Activated CD8-positive, alpha-beta memory T cell treated with anti-CD3 and anti-CD28 coated beads for 1 hour (primary cell): Measurements from ENCODE around the gene TUBG1.
"Not testable (repeated sequence)": the region's sequence is repeated elsewhere in the genome, so short reads cannot be mapped to it uniquely, and the experiment has no call there.

ENCODE experiments used
- DNase-seq, 2 donors: peaks; one replicate each; pipeline ENCODE4 v3.0.0-alpha.2; 2020; ENCODE audit warnings: low read depth in 1 of 2; ENCODE audit errors: extremely low read depth in 1 of 2

Gene TUBG1

DNA sequence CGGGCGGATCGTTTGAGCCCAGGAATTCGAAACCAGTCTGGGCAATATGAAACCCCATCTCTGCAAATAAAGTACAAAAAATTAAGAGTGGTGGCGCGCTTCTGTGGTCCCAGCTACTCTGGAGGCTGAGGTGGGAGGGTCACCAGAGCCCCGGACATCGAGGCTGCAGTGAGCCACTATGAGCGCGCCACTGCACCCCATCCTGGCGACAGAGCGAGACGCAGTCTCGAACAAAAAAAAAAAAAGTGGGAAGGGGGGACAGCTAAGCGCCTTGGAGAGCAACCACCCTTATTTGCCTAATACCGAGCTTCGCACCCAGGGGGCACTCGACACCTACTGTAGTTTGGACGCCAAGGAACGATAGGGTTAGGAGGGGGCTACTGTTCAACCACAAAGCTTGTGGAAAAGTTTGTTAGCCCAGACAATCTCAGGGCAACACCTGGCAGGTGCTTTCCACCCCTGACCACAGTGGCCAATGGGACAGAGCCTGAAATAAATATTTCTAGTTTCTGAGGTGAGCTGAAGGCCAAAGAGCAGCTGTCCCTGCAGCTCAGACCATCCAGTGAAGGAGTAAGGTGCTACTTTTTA is 31.1 kb upstream of the TUBG1 start:
- peak in 1 of 2 donors; percentile 48 for DNase-seq

DNA sequence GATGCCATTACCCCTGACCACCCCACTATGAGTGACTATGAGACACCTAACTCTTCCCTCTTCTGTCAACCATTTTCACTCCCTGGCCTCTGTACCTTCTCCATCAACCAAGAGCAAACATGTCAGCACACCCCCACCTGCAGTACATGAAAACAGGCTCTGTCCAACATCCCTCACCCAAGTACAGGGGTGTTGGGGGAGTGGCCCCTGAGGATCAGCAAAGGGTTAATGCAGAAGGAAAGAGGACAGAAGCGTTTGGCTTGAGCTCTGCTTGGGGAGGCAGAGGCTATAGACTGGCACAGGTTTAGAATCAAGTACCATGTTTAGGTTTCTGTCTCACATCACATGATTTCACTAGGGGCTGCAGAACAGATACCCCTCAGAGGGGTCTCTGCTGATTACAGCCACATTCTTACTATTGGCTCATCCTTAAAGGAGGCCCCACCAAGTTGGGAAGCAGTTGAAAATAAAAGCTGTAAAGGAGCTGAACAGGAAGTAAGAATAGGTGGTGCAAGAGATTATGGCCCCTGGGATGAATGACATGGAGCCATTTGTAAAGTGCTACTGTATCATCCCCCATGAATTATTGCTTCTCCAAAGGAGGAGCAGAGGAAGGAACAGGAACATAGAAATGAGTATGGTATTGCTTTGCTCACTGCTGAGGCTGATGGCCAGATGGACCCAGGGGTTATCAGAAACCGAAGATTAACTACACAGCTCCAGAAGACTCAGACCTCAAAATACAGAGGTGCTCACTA is 29.5 kb upstream of the TUBG1 start:
- DNase-seq = no peak

DNA sequence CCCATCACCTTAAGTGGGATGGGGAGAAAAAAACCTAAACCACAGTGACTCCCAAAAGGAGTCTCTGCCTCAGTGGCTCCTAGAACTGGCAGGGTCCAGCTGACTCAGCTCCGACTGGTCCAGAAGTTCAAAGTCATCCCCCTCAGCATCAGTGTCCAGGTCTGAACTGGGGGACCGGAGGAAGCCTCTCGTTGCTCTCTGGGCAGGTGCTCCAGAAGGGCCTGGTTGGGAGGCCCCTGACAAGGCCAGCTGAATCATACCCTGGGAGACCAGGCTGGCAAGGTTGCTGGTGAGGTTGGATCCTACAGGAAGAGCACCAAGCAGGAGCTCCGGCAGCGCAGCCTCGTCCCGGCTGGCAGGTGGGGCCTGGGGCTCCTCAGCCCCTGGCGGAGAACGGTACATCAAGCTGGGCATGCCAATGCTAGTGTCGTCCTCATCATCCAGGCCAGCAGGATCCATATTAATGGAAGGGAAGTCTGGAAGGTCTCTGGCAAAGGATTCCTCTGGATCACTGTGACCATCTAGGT is 27.7 kb upstream of the TUBG1 start:
- no peak for DNase-seq

DNA sequence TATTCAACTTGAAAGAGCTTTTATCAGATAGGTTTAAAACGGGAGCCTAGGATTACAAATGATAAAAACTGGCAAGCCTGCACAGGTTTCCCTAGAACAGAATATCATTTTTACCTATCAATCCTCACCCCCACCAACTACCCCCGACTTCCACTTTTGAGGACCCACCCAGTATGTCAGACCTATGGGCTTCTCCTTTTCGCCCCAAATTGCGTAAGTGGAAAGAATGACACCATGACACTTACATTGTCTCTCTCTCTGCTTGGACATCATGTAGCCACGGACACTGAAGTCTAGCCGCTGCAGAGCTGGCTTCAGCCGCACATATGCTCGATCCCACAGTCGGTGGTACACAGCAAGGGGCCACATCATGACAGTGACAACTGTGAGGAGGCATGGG is 24.6 kb upstream of the TUBG1 start:
- DNase-seq = no peak

DNA sequence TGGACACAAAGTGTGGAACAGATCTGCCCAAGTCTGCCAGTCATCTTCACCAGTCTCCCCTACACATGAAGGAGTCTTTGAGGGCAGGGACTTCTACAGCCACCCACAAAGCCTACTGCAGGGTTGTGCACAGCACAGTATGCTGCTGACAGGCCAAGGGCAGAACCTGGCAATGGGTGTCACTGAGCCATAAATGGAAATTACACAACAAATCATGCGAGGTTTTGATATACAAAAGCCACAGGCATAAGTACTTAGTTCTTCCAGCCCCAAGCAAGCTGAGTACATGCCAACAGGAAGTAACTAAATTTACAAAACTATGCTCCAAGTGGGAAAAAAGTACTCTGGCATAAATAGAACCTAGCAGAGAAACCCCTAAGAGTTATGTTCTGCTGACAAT is 24.1 kb upstream of the TUBG1 start:
- no peak for DNase-seq

DNA sequence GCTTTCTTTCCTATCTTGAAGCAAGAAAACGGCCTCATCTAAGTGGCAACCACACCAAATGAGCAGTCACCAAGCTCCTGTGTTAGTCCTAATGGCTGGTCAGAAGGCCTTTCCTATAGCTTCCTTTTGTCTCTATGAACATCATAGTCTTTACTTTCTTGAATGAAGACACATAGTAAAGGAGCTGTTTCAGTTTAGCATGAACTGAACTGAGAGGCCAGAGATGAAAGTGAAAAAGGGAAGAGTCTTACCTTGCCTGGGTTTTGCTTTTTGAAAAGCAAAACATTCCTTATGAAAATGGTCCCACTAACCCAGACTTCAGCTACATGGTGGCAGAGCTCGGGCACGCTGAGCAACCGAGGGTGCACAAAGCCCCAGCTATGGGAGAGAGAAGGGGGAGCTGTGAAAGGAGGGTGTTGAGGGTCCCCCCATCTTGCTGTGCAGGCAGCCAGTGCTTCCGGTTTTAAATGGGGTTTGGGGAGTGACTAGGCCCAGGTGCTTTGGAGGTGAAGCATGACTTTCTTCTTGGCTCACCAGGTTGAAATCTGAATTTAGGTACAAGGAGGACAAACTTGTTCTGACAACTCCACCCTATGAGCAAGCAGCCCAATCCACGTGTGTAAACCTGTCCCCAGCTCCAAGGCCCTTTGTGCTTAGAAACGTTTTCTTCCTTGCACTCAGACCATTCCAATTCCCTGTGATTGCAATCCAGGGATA is 22.8 kb upstream of the TUBG1 start:
- no peak for DNase-seq

DNA sequence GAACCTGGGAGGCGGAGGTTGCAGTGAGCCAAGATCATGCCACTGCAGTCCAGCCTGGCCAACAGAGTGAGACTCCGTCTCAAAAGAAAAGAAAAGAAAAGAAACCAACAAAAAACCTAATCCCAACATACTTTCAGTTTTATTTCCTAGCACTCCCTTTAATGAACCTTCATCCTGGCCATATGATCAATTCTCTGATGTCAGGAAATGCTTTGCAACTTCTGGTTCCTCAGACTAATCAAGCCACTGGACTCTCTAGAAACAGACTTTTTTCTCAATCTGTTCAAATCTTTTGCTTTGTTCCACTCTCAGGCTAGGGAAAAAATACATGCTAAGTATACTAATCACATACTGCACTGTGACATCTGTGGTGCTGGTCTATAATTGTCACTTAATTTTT is 18.6 kb upstream of the TUBG1 start:
- DNase-seq = no peak

DNA sequence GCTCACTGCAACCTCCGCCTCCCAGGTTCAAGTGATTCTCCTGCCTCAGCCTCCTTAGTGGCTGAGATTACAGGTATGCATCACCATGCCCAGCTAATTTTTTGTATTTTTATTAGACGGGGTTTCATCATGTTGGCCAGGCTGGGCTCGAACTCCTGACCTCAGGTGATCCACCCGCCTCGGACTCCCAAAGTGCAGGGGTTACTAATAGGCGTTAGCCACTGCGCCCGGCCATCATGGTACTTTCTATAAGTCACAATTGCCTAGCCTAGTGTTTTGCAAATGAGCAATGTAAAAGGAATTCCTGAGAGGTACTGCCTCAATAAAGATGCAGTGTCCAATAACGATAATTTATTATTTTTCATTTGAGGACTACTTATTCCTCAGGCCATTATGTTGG is 18.1 kb upstream of the TUBG1 start:
- no peak for DNase-seq

DNA sequence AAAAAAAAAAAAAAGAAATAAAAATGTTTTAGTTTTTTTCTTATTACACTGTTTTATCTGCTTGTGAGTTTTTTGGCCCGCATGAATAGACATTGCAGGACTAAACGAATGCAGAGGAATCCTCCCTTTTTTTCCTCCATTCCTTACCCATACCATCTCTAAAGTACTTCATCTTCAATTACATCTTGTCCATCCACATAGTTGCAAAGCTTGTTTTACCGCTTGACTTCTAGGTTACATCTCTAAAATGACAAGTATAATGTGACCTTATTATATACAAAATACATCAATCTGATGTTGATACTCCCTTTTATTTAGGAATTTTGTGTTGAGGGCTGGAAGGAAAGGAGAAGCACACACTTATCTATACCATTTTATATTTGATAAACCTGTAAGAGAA is 13.1 kb upstream of the TUBG1 start:
- DNase-seq = no peak

DNA sequence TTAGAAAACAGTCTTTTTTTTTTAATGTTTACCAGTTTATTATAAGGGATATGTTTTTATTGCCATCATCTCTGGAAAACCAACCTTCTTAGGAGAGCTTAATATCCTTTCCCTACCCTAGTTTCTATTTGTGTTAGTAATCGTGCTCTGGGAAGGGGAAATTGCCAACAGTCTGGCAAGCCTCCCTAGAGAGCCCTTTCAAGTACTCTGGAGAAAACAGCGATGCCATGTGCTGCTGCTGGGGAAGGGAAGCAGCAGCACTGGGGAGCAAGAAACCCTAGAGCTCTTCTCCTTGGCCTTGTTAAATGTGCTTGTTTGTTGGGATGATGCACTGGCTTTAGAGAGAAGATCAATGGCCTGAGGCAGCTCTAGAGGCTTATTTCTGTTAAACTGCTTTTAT is 10.6 kb upstream of the TUBG1 start:
- no peak for DNase-seq

DNA sequence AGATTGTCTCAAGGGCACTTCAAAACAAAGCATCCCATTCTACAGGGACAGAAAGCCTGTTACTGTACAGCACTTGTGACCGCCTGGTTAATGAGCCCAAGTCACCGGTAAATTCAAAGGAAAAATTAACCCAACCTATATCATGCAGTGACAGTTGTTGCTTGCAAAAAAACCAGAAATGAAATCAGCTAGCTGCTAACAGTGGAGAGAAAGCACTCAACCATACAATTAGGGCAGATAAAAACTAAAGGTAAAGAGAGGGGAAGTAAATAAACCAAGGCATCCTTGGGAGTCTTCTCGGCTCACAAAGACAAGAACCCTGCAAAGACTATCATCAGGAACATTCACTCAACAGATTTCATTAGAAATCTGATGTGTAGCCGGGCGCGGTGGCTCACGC is 6.2 kb upstream of the TUBG1 start:
- no peak for DNase-seq

DNA sequence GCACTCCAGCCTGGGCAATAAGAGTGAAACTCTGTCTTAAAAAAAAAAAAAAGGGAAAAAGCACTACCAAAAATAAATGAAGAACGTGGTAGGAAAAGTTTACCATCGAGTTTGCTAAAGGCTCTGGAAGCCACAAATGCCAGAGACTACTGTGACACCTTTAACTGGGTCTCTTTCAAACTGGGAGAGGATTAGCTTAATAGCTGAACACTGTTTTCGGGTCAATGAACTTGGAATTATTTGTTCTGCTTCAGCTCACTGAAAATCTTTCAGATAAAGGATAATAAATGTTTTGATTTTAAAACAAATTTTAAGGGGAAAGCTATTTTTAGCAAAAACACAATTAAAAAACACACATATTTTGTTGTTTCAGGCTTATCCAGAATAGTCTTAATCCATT is 1.7 kb upstream of the TUBG1 start:
- no peak for DNase-seq

DNA sequence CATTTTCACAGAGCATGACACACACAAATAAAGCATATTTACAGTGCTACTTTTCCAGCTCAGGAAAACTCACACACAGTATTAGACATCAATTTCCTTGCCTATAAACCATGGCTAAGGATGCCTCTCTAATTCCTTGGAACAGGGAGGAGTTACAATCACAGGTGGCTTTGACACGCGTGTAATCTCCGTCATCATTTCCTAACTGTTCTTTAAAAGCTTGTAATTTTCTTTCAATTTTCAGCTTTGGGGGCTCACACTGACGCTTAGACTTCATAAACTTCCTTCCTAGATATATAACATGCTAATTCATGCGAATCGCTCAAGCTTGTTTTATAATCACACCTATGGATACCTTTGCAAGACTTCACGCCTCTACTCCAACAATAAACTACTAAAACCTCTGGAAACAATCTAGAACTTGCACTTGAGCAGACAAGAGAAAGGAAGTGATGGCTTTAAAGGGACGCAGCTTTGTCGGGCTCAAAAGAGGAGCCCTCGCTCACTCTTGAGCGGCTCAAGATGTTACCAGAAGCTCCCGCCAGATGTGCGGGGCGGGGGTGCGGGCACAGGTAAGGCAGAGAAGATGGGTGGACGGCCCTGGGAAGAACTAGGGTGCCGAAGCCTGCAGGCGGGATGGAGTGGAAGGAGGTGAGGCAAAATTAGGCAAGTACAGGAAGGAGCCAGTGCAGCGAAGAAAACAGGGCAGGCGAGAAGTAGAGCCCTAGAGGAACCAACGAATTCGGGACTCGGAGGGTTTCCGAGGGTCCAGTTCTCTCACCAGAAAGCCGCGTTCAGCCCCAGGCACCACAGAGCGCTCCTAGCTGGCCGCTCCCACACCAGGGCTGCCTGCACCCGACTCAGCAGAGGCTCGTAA is 940 bp upstream of the TUBG1 start:
- DNase-seq = peak in 1 of 2 donors; percentile 1

DNA sequence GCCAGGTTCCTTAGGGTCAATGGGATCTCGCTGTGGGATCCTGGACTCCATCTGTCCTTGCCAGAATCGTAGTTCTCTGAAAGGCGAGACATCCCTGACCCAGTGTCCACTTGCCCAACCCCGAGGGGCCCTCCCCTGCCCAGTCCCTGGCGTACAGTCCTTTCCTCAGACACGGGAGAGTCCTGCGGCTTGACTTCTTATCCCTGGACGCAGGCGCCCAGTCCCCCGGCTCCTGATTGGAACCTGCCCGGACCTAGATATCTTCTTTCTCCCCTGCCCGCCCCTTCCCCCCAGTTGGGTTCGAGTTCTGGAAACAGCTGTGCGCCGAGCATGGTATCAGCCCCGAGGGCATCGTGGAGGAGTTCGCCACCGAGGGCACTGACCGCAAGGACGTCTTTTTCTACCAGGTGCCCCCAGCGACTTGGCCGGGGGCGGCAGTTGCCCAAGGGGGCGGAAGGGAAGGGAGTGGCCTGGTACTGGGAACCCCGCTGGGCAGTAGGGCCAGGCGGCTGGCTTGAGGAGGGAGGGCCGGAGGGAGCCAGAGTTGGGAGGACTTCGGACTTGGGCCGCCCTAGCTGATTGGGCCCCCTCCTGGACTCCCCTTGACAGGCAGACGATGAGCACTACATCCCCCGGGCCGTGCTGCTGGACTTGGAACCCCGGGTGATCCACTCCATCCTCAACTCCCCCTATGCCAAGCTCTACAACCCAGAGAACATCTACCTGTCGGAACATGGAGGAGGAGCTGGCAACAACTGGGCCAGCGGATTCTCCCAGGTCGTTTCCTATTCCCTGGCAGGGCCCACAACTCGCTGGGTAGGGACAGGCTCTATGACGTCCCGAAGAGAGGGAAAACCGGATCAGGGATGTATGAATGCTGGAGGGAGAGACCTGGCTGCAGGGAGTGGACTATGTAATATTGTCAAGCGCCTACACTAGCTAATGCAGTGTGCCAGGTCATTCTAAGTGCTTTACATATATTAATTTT is 625 bp downstream of the TUBG1 start:
- DNase-seq = peak in 1 of 2 donors; percentile 1

DNA sequence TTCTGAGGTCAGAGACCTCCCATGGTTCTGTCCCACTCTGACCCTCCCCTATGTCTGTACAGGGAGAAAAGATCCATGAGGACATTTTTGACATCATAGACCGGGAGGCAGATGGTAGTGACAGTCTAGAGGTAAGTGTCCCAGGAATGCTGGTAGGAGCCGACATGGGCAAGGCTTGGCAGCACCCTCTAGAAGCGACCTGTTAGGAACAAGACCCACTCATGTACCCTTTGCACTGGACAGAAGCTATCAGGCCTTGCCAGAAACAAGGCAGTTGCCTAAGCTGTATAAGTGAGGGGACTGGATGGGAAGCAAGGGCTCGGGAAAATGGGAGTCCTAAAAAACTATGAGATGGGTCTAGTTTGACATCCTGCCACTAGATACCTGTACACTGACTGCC is 2.5 kb downstream of the TUBG1 start:
- DNase-seq = no peak

DNA sequence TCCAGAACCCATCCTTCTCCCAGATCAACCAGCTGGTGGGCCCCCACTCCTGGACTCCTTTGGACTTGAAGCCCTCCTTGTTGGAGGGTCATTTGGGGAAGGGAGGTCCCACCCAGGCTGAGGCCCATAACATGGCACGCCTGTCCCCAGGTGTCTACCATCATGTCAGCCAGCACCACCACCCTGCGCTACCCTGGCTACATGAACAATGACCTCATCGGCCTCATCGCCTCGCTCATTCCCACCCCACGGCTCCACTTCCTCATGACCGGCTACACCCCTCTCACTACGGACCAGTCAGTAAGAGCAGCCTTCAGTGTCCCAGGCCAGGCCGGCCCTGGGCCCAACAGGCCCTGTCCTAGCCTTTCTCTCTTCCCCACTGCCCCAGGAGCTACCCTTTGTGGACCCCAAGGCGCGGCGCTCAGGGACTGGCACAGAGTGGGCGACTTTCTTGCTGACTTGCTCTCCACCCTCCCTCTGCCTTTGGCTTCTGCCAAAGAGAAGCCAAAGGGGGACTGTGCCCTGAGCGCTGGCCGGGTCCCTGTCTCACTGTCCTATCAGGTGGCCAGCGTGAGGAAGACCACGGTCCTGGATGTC is 4.3 kb downstream of the TUBG1 start:
- DNase-seq = no peak

DNA sequence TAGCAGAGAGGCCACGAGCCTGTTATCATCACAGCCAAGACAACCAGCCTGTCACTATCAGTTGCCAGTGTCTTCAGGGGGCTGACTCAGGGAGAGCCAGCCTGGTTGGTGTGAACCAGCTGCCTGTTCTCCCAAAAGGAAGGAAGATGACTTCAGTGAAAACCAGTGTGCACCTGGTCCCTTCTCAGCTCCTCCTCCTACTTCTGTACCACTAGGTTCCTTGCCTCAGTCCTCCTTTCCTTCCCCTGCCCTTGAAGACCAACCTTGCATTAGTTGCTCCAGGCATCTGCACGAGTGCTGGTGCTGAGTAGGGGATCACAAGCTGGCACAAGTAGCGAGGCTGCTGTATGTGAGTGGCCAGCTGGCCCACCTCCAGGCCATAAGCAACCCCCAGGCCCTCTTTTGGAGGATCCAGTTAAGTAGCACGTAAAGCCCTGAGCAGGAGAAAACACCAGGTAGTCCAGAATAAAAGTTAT is 8.5 kb downstream of the TUBG1 start:
- DNase-seq = no peak

DNA sequence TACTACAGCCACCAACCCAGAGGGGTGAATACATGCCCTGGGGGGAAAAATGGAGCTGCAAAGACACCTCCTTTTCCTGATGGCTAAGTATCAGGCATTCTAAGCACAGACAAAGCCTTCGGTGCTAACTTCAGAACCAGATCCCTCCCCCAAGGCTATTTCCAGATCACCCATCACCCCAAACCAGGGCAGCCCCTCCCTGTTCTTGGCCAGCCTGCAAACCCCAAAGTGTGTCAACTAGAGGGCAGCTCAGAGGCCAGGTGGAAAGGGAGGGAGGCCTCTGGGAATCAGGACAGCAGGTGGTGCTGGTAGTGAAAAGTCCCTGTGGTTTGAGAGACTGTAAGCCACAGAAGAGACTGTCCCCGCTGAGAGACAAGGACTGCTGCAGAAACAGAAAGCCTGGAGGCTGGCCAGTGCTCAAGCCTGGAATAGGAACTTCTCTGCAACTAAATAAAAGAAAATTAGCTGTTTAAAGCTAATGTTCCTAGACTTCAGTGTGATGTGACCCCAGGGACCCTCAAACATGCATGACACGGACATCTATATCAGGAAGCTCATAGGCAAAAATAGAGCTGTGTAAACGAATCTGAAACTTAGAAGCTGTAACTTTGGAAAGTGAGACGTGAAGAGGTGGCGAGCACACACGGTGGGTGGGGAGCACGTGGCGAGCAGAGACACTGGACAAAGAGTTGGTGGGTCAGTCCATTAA is 9.1 kb downstream of the TUBG1 start:
- no peak for DNase-seq

DNA sequence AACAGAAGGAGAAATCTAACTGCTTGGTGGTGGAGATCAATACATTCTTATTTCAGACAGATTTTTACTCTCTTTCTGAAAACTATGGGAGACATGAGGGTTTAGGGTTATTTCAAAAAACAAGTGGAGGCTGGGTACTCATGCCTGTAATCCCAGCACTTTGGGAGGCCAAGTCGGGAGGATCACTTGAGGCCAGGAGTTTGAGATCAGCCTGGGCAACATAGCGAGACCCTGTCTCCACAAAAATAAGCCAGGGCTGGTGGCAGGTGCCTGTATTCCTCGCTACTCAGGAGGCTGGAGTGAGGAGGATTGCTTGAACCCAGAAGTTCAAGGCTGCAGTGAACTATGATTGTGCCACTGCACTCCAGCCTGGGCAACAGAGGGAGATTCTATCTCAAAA is 12.5 kb downstream of the TUBG1 start:
- not testable (repeated sequence) for DNase-seq
